ENCODE results near the gene LBP. TPM values are rescaled to one million over a fixed set of nuclear protein-coding genes. Genes with fewer than 3 reads are reported as not detected.
A peak's percentile ranks its signal among the peaks of the same experiment; 100 is the strongest.

LBP gene, protein sequence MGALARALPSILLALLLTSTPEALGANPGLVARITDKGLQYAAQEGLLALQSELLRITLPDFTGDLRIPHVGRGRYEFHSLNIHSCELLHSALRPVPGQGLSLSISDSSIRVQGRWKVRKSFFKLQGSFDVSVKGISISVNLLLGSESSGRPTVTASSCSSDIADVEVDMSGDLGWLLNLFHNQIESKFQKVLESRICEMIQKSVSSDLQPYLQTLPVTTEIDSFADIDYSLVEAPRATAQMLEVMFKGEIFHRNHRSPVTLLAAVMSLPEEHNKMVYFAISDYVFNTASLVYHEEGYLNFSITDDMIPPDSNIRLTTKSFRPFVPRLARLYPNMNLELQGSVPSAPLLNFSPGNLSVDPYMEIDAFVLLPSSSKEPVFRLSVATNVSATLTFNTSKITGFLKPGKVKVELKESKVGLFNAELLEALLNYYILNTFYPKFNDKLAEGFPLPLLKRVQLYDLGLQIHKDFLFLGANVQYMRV
- not detected in 2 replicates for total RNA-seq
- long read RNA-seq = 0 reads

DNA sequence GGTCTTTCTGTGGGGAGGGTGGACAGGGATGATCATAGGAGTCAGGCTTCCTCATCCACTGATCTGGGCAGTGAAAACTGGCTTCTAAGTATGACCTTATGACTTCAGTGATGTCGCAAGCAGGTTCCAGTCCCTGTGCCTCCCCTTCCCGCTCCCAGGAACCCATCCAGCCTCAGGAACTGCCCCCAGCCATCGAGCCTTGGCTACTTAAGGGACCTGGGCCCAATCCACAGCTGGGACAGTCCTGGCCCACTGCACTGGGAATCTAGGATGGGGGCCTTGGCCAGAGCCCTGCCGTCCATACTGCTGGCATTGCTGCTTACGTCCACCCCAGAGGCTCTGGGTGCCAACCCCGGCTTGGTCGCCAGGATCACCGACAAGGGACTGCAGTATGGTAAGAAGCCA lies at the start of gene LBP:
LBP (plus strand) TSS at position 236 of the 405 bp plus-strand sequence; CDS start at position 271, 35 bp downstream.
- H3K4me1 Mint-ChIP-seq = peaks cover 21% of the 10 kb centered on the region
- no peaks in the 10 kb centered on the region for H3K27me3 Mint-ChIP-seq (ENCODE audit: low read depth)
- H3K27ac Mint-ChIP-seq (ENCODE audit: unreplicated experiment) = peak within 1 kb of the TSS; percentile 6
- H3K36me3 Mint-ChIP-seq (ENCODE audit: low read depth) = no peaks in the 10 kb centered on the region
- no peaks in the 10 kb centered on the region for H3K9me3 Mint-ChIP-seq
- no peak within 1 kb of the TSS for H3K4me3 Mint-ChIP-seq
- DNase-seq (ENCODE audit: low read depth, low spot score) = no peak
- TF ChIP-seq, protein P1, sequence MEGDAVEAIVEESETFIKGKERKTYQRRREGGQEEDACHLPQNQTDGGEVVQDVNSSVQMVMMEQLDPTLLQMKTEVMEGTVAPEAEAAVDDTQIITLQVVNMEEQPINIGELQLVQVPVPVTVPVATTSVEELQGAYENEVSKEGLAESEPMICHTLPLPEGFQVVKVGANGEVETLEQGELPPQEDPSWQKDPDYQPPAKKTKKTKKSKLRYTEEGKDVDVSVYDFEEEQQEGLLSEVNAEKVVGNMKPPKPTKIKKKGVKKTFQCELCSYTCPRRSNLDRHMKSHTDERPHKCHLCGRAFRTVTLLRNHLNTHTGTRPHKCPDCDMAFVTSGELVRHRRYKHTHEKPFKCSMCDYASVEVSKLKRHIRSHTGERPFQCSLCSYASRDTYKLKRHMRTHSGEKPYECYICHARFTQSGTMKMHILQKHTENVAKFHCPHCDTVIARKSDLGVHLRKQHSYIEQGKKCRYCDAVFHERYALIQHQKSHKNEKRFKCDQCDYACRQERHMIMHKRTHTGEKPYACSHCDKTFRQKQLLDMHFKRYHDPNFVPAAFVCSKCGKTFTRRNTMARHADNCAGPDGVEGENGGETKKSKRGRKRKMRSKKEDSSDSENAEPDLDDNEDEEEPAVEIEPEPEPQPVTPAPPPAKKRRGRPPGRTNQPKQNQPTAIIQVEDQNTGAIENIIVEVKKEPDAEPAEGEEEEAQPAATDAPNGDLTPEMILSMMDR (conservative IDR thresholded peaks at IDR 0.05) = no peak

DNA sequence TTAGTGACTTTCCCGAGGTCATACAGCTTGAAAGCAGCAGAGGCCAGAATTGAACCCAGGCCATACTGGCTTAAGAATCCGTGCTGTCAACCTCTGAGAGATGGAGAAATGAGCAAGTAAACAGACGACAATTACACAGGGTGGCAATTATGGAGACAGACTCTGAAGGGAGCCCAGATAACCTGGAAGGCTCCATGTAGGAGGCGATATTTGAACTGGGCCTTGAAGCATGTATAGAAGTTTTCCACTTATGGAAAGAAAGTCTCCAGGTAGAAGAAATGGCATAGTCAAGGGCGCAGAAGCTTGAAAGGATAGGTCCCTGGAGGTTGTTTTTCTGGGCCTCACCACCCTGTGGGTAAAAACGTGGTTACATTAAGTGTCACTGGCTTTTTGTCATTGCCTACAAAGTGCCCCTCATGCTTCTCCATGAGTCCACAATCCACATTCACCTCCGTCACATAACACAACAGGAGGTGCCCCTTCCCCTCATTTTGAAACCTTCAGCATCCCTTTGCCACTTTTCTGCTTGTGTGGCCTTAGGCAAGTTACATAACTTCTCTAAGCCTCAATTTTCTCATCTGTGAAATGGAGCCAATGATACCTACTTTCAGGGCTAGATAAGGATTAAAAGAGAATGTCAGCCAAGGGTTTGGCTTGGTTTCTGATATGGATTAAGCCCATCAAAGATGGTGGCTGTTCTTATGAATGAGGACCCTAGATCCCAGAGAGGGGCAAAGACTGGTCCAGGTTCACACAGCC lies 48.2 kb upstream of the LBP start:
- Mint-ChIP-seq H3K36me3 (ENCODE audit: low read depth) (no peaks in the 10 kb centered on the region), H3K4me3 (no peak overlapping the region), H3K4me1 (peaks cover 27% of the 10 kb centered on the region), H3K9me3 (no peaks in the 10 kb centered on the region), H3K27me3 (ENCODE audit: low read depth) (no peaks in the 10 kb centered on the region), H3K27ac (ENCODE audit: unreplicated experiment) (no peak overlapping the region)
- TF ChIP-seq, protein P1 (conservative IDR thresholded peaks at IDR 0.05) = no peak
- no peak for DNase-seq (ENCODE audit: low read depth, low spot score)

DNA sequence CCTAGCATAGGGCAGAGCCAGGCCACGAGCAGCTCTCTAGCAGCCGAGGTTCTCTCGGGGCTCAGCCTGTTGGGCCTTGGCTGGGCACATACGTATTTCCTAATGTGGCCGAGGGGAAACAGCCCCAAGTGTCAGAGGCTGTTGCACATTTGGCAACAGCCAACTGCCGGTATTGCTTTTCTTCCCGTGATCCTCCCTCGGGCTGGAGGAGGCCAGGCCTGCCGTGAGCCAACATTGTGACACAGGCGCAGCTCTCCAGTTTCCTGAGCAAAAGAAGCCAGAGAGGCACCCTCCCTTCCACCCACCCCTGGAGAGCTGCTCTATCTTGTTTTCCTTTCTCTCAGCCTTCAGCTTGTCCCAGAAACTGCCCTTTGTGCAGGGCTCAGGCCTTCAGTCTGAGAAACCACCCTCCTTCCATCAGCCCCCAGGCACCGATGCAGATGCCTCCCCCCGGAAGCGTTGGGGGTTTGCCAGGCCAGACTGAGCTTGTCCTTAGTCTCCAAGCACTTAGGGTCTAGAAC lies 47.5 kb upstream of the LBP start:
- peak overlapping the region; percentile 95 for H3K27ac Mint-ChIP-seq (ENCODE audit: unreplicated experiment)
- peaks cover 27% of the 10 kb centered on the region for H3K4me1 Mint-ChIP-seq
- no peaks in the 10 kb centered on the region for H3K9me3 Mint-ChIP-seq
- no peaks in the 10 kb centered on the region for H3K27me3 Mint-ChIP-seq (ENCODE audit: low read depth)
- no peaks in the 10 kb centered on the region for H3K36me3 Mint-ChIP-seq (ENCODE audit: low read depth)
- no peak for DNase-seq (ENCODE audit: low read depth, low spot score)
- TF ChIP-seq, protein P1 (conservative IDR thresholded peaks at IDR 0.05) = no peak
- H3K4me3 Mint-ChIP-seq = no peak overlapping the region

DNA sequence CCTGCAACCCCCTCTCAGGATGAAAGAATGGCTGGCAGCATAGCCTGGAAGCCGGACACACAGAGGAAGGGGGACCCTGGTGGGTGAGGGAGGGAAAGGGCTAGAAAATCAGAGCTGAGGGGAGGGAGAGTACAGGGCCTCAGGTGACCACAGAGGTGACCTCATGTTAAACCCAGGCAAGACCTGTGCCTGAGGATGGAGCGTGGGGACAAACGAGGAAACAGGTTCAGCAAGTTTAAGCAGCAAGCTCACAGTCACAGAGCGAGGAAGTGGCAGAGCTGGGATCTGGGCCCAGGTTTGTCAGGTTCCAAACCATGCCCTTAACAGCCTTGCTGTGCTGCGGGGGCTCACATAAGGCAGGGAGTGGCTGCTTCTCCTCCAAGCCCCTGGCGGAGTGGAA lies 46.3 kb upstream of the LBP start:
- Mint-ChIP-seq H3K4me3 (no peak overlapping the region), H3K27me3 (ENCODE audit: low read depth) (no peaks in the 10 kb centered on the region), H3K4me1 (peaks cover 27% of the 10 kb centered on the region), H3K9me3 (no peaks in the 10 kb centered on the region), H3K27ac (ENCODE audit: unreplicated experiment) (no peak overlapping the region), H3K36me3 (ENCODE audit: low read depth) (no peaks in the 10 kb centered on the region)
- no peak for DNase-seq (ENCODE audit: low read depth, low spot score)
- TF ChIP-seq, protein P1 (conservative IDR thresholded peaks at IDR 0.05) = no peak

DNA sequence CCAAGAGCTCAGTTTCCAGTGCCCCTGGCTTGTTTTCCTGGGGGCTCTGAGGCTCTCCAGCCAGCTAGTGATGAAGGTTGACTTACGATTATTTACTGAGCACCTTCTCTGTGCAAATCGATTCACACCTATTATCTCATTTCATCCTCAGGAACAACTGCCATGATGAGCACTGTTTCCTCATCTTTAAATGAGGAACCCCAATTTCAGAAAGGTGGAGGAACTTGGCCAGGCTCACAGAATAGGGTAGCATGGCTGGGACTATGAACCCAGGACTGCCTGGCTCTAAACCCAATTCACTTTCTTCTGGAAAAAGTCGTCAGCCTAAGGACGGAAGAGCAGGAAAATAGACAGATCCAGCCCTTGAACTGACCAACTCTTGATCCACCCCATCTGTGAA lies 45.8 kb upstream of the LBP start:
- no peaks in the 10 kb centered on the region for H3K36me3 Mint-ChIP-seq (ENCODE audit: low read depth)
- no peak overlapping the region for H3K27ac Mint-ChIP-seq (ENCODE audit: unreplicated experiment)
- H3K27me3 Mint-ChIP-seq (ENCODE audit: low read depth) = no peaks in the 10 kb centered on the region
- DNase-seq (ENCODE audit: low read depth, low spot score) = no peak
- TF ChIP-seq, protein P1 (conservative IDR thresholded peaks at IDR 0.05) = no peak
- H3K4me3 Mint-ChIP-seq = no peak overlapping the region
- H3K9me3 Mint-ChIP-seq = no peaks in the 10 kb centered on the region
- H3K4me1 Mint-ChIP-seq = peaks cover 27% of the 10 kb centered on the region
